IMR-90 (cell line): ENCODE data around the gene TMC8. TPM values are rescaled to one million over a fixed set of nuclear protein-coding genes. Genes with fewer than 3 reads are reported as not detected.

ENCODE experiments used
- ATAC-seq: fragments of 200-7000 bp; cut with Tn5 transposase; 2 replicates; pipeline ENCODE4 v1.9.1; 2020; ENCODE audit warnings: low read depth, mild to moderate bottlenecking, moderate library complexity
- BruUV-seq: library from RNA; stranded (reverse); fragments of 400-500 nt; replicated peaks from 2 replicates; lab custom pipeline; 2021; lab: Mats Ljungman, UMichigan
- CTCF ChIA-PET: fragments of 300-600 bp; formaldehyde crosslinking; extraction: SDS; loops from one replicate; lab custom pipeline; 2021; ENCODE audit warnings: antibody characterized with exemption; lab: Yijun Ruan, JAX
- POLR2A ChIA-PET: fragments of 300-600 bp; sonication (Branson Sonifier 250); formaldehyde crosslinking; loops from one replicate; lab custom pipeline; 2022; ENCODE audit warnings: antibody characterized with exemption; ENCODE audit not compliant: unreplicated experiment; lab: Charles Lee
- DNase-seq: peaks from one replicate; pipeline ENCODE4 v3.0.0; 2013
- H2AFZ ChIP-seq: replicated peaks from 2 replicates; pipeline ENCODE3; 2013; ENCODE audit warnings: low read length, mild to moderate bottlenecking; ENCODE audit not compliant: poor library complexity
- H2AK5ac ChIP-seq: 2 replicates; pipeline ENCODE4 v1.6.1; 2013; ENCODE audit warnings: low read depth, low read length, inconsistent platforms
- H2AK9ac ChIP-seq: replicated peaks from 2 replicates; pipeline ENCODE3; 2013; ENCODE audit warnings: mild to moderate bottlenecking, low read depth, low read length, moderate library complexity; ENCODE audit not compliant: poor library complexity
- H2BK120ac ChIP-seq: 2 replicates; pipeline ENCODE4 v1.6.1; 2013; ENCODE audit warnings: low read depth, low read length, inconsistent platforms
- H2BK15ac ChIP-seq: 3 replicates; pipeline ENCODE4 v1.6.1; 2013; ENCODE audit warnings: low read depth, low read length, inconsistent platforms
- H2BK20ac ChIP-seq: 2 replicates; pipeline ENCODE4 v1.6.1; 2013; ENCODE audit warnings: low read depth, mild to moderate bottlenecking, inconsistent platforms, low read length, moderate library complexity
- H2BK5ac ChIP-seq: 2 replicates; pipeline ENCODE4 v1.6.1; 2013; ENCODE audit warnings: mild to moderate bottlenecking, low read depth, low read length, inconsistent platforms; ENCODE audit not compliant: poor library complexity, severe bottlenecking
- H3K14ac ChIP-seq: replicated peaks from 2 replicates; pipeline ENCODE4 v1.6.1; 2013; ENCODE audit warnings: low read depth, low read length, inconsistent platforms
- H3K18ac ChIP-seq: 2 replicates; pipeline ENCODE4 v1.6.1; 2013; ENCODE audit warnings: low read depth, low read length, control low read depth
- H3K23ac ChIP-seq: 2 replicates; pipeline ENCODE4 v1.6.1; 2013; ENCODE audit warnings: low read depth, low read length, inconsistent platforms
- H3K27ac ChIP-seq: 2 replicates; pipeline ENCODE4 v1.5.1; 2013; ENCODE audit warnings: mild to moderate bottlenecking, control low read depth, low read length; ENCODE audit not compliant: insufficient read depth
- H3K27me3 ChIP-seq: 2 replicates; pipeline ENCODE4 v1.6.1; 2013; ENCODE audit warnings: low read length; ENCODE audit not compliant: control insufficient read depth, insufficient read depth
- H3K36me3 ChIP-seq: 2 replicates; pipeline ENCODE4 v1.6.1; 2013; ENCODE audit warnings: low read length, mixed read lengths; ENCODE audit not compliant: control insufficient read depth, insufficient read depth
- H3K4ac ChIP-seq: 2 replicates; pipeline ENCODE4 v1.6.1; 2013; ENCODE audit warnings: low read depth, low read length, inconsistent platforms
- H3K4me1 ChIP-seq: 2 replicates; pipeline ENCODE4 v1.6.1; 2013; ENCODE audit warnings: low read length, mixed read lengths; ENCODE audit not compliant: control insufficient read depth, insufficient read depth
- H3K4me2 ChIP-seq: 2 replicates; pipeline ENCODE4 v1.6.1; 2013; ENCODE audit warnings: low read depth, mild to moderate bottlenecking, control low read depth, low read length, moderate library complexity
- H3K4me3 ChIP-seq: 2 replicates; pipeline ENCODE4 v1.5.1; 2013; ENCODE audit warnings: low read depth, mild to moderate bottlenecking, control low read depth, low read length, moderate library complexity; ENCODE audit not compliant: insufficient read depth
- H3K56ac ChIP-seq: 2 replicates; pipeline ENCODE4 v1.6.1; 2013; ENCODE audit warnings: low read length, inconsistent platforms; ENCODE audit not compliant: insufficient read depth; ENCODE audit errors: extremely low read depth
- H3K79me1 ChIP-seq, 2 experiments: 2 replicates each; pipeline ENCODE4 v1.6.1; 2013; ENCODE audit warnings: low read length in 2 of 2, inconsistent platforms in 1 of 2, low read depth in 1 of 2
- H3K9ac ChIP-seq: 2 replicates; pipeline ENCODE4 v1.6.1; 2013; ENCODE audit warnings: low read depth, low read length, control low read depth
- H3K9me1 ChIP-seq: 2 replicates; pipeline ENCODE4 v1.6.1; 2013; ENCODE audit warnings: low read length, inconsistent platforms; ENCODE audit not compliant: insufficient read depth
- H3K9me3 ChIP-seq: 2 replicates; pipeline ENCODE4 v1.6.1; 2013; ENCODE audit warnings: low read length; ENCODE audit not compliant: control insufficient read depth, insufficient read depth
- H4K20me1 ChIP-seq: 2 replicates; pipeline ENCODE4 v1.6.1; 2013; ENCODE audit warnings: low read length, inconsistent platforms; ENCODE audit not compliant: insufficient read depth
- H4K5ac ChIP-seq: 2 replicates; pipeline ENCODE4 v1.6.1; 2013; ENCODE audit warnings: mild to moderate bottlenecking, low read depth, low read length, control low read depth
- H4K8ac ChIP-seq, 2 experiments: 2 replicates each; pipeline ENCODE4 v1.6.1; 2013; ENCODE audit warnings: low read depth in 2 of 2, low read length in 2 of 2, control low read depth in 1 of 2, inconsistent platforms in 1 of 2
- H4K91ac ChIP-seq: 2 replicates; pipeline ENCODE4 v1.6.1; 2013; ENCODE audit warnings: low read depth, low read length, inconsistent platforms; ENCODE audit not compliant: insufficient read depth
- BHLHE40 ChIP-seq: fragments of 150-350 bp; IDR thresholded peaks from 2 replicates; pipeline ENCODE4 v1.6.1; 2016; ENCODE audit warnings: mild to moderate bottlenecking, low read depth, low read length
- CEBPB ChIP-seq: IDR thresholded peaks from 2 replicates; pipeline ENCODE4 v1.6.1; 2012; ENCODE audit warnings: low read depth, low read length, improper control_type of control experiment
- CHD1 ChIP-seq: IDR thresholded peaks from 2 replicates; pipeline ENCODE4 v1.6.1; 2012; ENCODE audit warnings: low read depth, low read length, improper control_type of control experiment
- MAFK ChIP-seq: IDR thresholded peaks from 2 replicates; pipeline ENCODE4 v1.6.1; 2012; ENCODE audit warnings: low read depth, low read length, improper control_type of control experiment
- MAZ ChIP-seq: IDR thresholded peaks from 2 replicates; pipeline ENCODE4 v1.6.1; 2012; ENCODE audit warnings: low read depth, mild to moderate bottlenecking, low read length, improper control_type of control experiment, moderate library complexity, borderline replicate concordance
- MXI1 ChIP-seq: IDR thresholded peaks from 2 replicates; pipeline ENCODE4 v1.6.1; 2012; ENCODE audit warnings: low read depth, mild to moderate bottlenecking, low read length, moderate library complexity, borderline replicate concordance
- NFE2L2 ChIP-seq: fragments of 150-350 bp; IDR thresholded peaks from 2 replicates; pipeline ENCODE4 v1.6.1; 2016; ENCODE audit warnings: low read depth, mild to moderate bottlenecking, low read length
- POLR2A ChIP-seq: IDR thresholded peaks from 2 replicates; pipeline ENCODE4 v1.6.1; 2012; ENCODE audit warnings: mild to moderate bottlenecking, low read depth, low read length
- RFX5 ChIP-seq: IDR thresholded peaks from 2 replicates; pipeline ENCODE4 v1.8.0; 2012; ENCODE audit warnings: low read depth, mild to moderate bottlenecking, low read length, moderate library complexity
- SMC3 ChIP-seq: fragments of 150-350 bp; IDR thresholded peaks from 2 replicates; pipeline ENCODE4 v1.6.1; 2016; ENCODE audit warnings: low read depth, mild to moderate bottlenecking, antibody characterized with exemption, low read length, moderate library complexity
- WGBS, 2 experiments: methylation state at CpG; one replicate each; pipeline versions ENCODE4 v1.1.5 to v1.1.7; 2013; ENCODE audit warnings: missing lambda C conversion rate in 2 of 2; ENCODE audit not compliant: insufficient read length in 1 of 2; ENCODE audit errors: extremely low coverage in 2 of 2; 5-methylcytosine and 5-hydroxymethylcytosine counted together
- dilution Hi-C: fragments of 300-500 bp; cut with HindIII; formaldehyde crosslinking; loops from one replicate; pipeline ENCODE4 v1.14.3; 2018; ENCODE audit warnings: low sequenced_read_pairs; ENCODE audit not compliant: unreplicated experiment
- in situ Hi-C: fragments of 300-500 bp; cut with MboI; formaldehyde crosslinking; loops from 3 replicates; pipeline ENCODE4 v1.14.3; 2019; ENCODE audit warnings: low sequenced_read_pairs, inconsistent platforms, mixed read lengths
- intact Hi-C: fragments of 100-400 bp; cut with micrococcal nuclease; formaldehyde crosslinking; loops from 2 replicates; pipeline ENCODE4 v1.10.0; 2022
- polyA plus RNA-seq, 3 experiments: library from polyadenylated mRNA; depleted of rRNA; stranded (reverse); fragments of >200 nt; gene quantifications; 2 replicates each; pipeline ENCODE4 v1.2.3, GENCODE V29; 2012; ENCODE audit warnings: low replicate concordance in 1 of 3
- total RNA-seq: library from RNA; depleted of rRNA; stranded (reverse); fragments of >200 nt; gene quantifications from 2 replicates; pipeline ENCODE4 v1.2.3, GENCODE V29; 2012
- TF ChIP-seq, protein P1 (sequence below): conservative IDR thresholded peaks from 2 replicates; pipeline ENCODE4 v1.5.1; 2012; ENCODE audit warnings: mild to moderate bottlenecking, low read depth, low read length, improper control_type of control experiment
- TF ChIP-seq, protein P2 (sequence below): fragments of 150-350 bp; IDR thresholded peaks from 2 replicates; pipeline ENCODE4 v1.6.1; 2017; ENCODE audit warnings: mild to moderate bottlenecking, antibody characterized with exemption, low read length, low read depth
- TF ChIP-seq, protein P3 (sequence below): fragments of 150-350 bp; IDR thresholded peaks from 2 replicates; pipeline ENCODE4 v1.6.1; 2016; ENCODE audit warnings: low read depth, mild to moderate bottlenecking, low read length, moderate library complexity, borderline replicate concordance

Gene TMC8
- total and polyA plus RNA-seq, 2 of the 4 experiments (the other 2 are of a cell fraction): not detected

DNA sequence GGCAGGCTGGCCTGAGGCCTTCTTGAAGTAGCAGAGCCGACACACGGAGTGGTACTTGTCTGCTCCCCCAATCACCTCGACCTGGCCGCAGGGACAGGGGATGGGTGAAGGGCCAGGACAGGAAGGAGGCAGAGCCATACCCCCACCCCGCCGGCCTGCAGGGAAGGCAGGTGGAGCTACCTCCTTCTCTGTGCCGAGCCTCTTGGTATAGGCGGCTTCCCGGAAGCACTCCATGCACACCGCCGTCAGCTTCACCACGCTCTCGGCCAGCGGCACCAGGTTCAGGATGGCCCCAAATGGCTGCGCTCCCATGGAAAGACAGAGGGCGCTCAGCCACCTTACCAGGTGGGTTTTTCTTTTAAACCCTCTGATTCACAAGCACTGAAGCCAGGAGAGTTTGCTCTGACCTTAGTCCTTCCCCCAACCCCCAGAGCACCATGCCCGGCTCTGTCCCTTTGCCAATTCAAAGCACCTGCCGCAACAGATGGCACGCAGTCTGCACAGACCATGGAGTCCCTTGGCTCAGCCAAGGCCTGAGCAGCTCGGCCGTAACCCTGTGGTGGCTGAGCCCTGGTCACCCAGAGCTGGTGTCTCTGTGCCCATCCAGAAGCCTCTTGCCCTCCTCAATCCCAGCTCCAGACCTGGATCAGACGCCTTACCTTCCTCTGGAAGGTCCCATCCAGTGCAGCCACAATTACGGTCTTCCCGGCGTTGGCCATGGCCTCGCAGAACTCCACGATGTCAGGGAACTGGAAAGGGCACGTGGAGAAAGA lies 44.5 kb downstream of the TMC8 start (continued):
- TF ChIP-seq SMC3 (no peak), POLR2A (no peak)

- POLR2A ChIA-PET: no interaction called here
- CTCF ChIA-PET: no interaction called here
- in situ Hi-C loops: loop anchor here (5.0 kb wide), 1 partner anchor 63 kb away; no protein-coding TSS in a partner anchor
- no peak for TF ChIP-seq BHLHE40
- TF ChIP-seq, protein P1, sequence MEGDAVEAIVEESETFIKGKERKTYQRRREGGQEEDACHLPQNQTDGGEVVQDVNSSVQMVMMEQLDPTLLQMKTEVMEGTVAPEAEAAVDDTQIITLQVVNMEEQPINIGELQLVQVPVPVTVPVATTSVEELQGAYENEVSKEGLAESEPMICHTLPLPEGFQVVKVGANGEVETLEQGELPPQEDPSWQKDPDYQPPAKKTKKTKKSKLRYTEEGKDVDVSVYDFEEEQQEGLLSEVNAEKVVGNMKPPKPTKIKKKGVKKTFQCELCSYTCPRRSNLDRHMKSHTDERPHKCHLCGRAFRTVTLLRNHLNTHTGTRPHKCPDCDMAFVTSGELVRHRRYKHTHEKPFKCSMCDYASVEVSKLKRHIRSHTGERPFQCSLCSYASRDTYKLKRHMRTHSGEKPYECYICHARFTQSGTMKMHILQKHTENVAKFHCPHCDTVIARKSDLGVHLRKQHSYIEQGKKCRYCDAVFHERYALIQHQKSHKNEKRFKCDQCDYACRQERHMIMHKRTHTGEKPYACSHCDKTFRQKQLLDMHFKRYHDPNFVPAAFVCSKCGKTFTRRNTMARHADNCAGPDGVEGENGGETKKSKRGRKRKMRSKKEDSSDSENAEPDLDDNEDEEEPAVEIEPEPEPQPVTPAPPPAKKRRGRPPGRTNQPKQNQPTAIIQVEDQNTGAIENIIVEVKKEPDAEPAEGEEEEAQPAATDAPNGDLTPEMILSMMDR: no peak
- no peak for TF ChIP-seq CHD1
- TF ChIP-seq SMC3: no peak
- no peak for TF ChIP-seq MAZ
- TF ChIP-seq, protein P2, sequence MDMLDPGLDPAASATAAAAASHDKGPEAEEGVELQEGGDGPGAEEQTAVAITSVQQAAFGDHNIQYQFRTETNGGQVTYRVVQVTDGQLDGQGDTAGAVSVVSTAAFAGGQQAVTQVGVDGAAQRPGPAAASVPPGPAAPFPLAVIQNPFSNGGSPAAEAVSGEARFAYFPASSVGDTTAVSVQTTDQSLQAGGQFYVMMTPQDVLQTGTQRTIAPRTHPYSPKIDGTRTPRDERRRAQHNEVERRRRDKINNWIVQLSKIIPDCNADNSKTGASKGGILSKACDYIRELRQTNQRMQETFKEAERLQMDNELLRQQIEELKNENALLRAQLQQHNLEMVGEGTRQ: no peak
- TF ChIP-seq RFX5: no peak
- no peak for TF ChIP-seq POLR2A
- no peak for TF ChIP-seq CEBPB
- TF ChIP-seq MXI1: no peak
- TF ChIP-seq MAFK: no peak
- TF ChIP-seq, protein P3, sequence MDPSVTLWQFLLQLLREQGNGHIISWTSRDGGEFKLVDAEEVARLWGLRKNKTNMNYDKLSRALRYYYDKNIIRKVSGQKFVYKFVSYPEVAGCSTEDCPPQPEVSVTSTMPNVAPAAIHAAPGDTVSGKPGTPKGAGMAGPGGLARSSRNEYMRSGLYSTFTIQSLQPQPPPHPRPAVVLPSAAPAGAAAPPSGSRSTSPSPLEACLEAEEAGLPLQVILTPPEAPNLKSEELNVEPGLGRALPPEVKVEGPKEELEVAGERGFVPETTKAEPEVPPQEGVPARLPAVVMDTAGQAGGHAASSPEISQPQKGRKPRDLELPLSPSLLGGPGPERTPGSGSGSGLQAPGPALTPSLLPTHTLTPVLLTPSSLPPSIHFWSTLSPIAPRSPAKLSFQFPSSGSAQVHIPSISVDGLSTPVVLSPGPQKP: no peak
- no peak for TF ChIP-seq NFE2L2
Observed at GRCh38 chr17:78175643-78175981, 45.0 kb downstream of the TMC8 start.

More at GRCh38 chr17:78175643-78175981, 45.0 kb downstream of the TMC8 start:
- H4K8ac ChIP-seq: no peak overlapping the region
- no peak overlapping the region for H2BK15ac ChIP-seq
- no peaks in the 10 kb centered on the region for H3K27me3 ChIP-seq
- H3K27ac ChIP-seq: no peak overlapping the region
- intact Hi-C loops (no loop called here), dilution Hi-C loops (no loop called here)
- H2AK9ac ChIP-seq: no peak overlapping the region
- no peak overlapping the region for H2AFZ ChIP-seq
- no peak overlapping the region for H2BK20ac ChIP-seq
- no peaks in the 10 kb centered on the region; the same call in 1 of the 2 replicates for H3K36me3 ChIP-seq
- H3K56ac ChIP-seq: no peak overlapping the region
- H4K20me1 ChIP-seq: no peaks in the 10 kb centered on the region; the same call in 1 of the 2 replicates
- no peak overlapping the region for H4K91ac ChIP-seq
- H3K9me1 ChIP-seq: peaks cover 14% of the 10 kb centered on the region; the same call in 1 of the 2 replicates
- no peak overlapping the region for H3K4me2 ChIP-seq
- no peak overlapping the region for H3K23ac ChIP-seq
- no peak overlapping the region for H3K4ac ChIP-seq
- ATAC-seq (no peak), DNase-seq (no peak)
- peaks cover 22% of the 10 kb centered on the region for H3K4me1 ChIP-seq
- H2BK120ac ChIP-seq: no peak overlapping the region
- no peaks in the 10 kb centered on the region for H3K9me3 ChIP-seq
- no peak overlapping the region for H3K9ac ChIP-seq
- no peak overlapping the region for H3K4me3 ChIP-seq
- no peak overlapping the region for H3K14ac ChIP-seq
- H2AK5ac ChIP-seq: no peak overlapping the region
- 90% methylated on average over 6 of the region's 14 CpGs; no CpG with 5 or more reads in 1 of the 2 experiments for WGBS, 2 experiments
- peaks cover 3 to 39% of the 10 kb centered on the region in 2 experiments; a peak in 2 of 4 replicates for H3K79me1 ChIP-seq
- no peak overlapping the region for H2BK5ac ChIP-seq
- H4K5ac ChIP-seq: no peak overlapping the region
- no peak overlapping the region for H3K18ac ChIP-seq
- no TSS peak for BruUV-seq
